KOPT-K1 (cell line): Measurements from ENCODE around the gene YIPF1.
"Not testable (repeated sequence)": the region's sequence is repeated elsewhere in the genome, so short reads cannot be mapped to it uniquely, and the experiment has no call there.

ENCODE experiments used
- H3K27ac ChIP-seq: fragments of 200-600 bp; sonication (generic); 2 replicates; pipeline ENCODE4 v1.5.1; 2016; ENCODE audit warnings: antibody characterized with exemption, mild to moderate bottlenecking, low read depth, low read length; ENCODE audit not compliant: poor library complexity, severe bottlenecking
- H3K36me3 ChIP-seq: fragments of 200-600 bp; sonication (generic); 2 replicates; pipeline ENCODE4 v1.5.1; 2017; ENCODE audit warnings: antibody characterized with exemption, mild to moderate bottlenecking, low read length, moderate library complexity; ENCODE audit not compliant: insufficient read depth
- H3K9me3 ChIP-seq: fragments of 200-600 bp; sonication (generic); 2 replicates; pipeline ENCODE4 v1.5.1; 2017; ENCODE audit warnings: antibody characterized with exemption, low read length, mild to moderate bottlenecking; ENCODE audit not compliant: insufficient read depth, poor library complexity, severe bottlenecking

Gene YIPF1

GRCh38 chr1:53905509-53905908, 15.9 kb upstream of the YIPF1 start:
- Histone ChIP-seq H3K27ac (no peak overlapping the region), H3K9me3 (no peaks in the 10 kb centered on the region), H3K36me3 (peaks cover 10% of the 10 kb centered on the region; the same call in 1 of the 2 replicates)

GRCh38 chr1:53902235-53903138, 12.9 kb upstream of the YIPF1 start:
- Histone ChIP-seq H3K27ac (no peak overlapping the region), H3K36me3 (peaks cover 10% of the 10 kb centered on the region; the same call in 1 of the 2 replicates)

GRCh38 chr1:53899708-53900107, 10.1 kb upstream of the YIPF1 start:
- no peak overlapping the region for H3K27ac ChIP-seq
- H3K9me3 ChIP-seq: no peaks in the 10 kb centered on the region
- no peaks in the 10 kb centered on the region for H3K36me3 ChIP-seq

More at GRCh38 chr1:53902235-53903138, 12.9 kb upstream of the YIPF1 start:
- no peaks in the 10 kb centered on the region for H3K9me3 ChIP-seq

GRCh38 chr1:53899206-53899628, 9.6 kb upstream of the YIPF1 start:
- Histone ChIP-seq H3K36me3 (no peaks in the 10 kb centered on the region), H3K9me3 (no peaks in the 10 kb centered on the region), H3K27ac (no peak overlapping the region)

- H3K9me3 ChIP-seq: no peaks in the 10 kb centered on the region
- no peak overlapping the region for H3K27ac ChIP-seq
- H3K36me3 ChIP-seq: no peaks in the 10 kb centered on the region
Measured at GRCh38 chr1:53896635-53897229, 7.1 kb upstream of the YIPF1 start.

- Histone ChIP-seq H3K36me3 (no peaks in the 10 kb centered on the region), H3K9me3 (no peaks in the 10 kb centered on the region), H3K27ac (no peak overlapping the region)
Measured at GRCh38 chr1:53895421-53895820, 5.8 kb upstream of the YIPF1 start.

- H3K9me3 ChIP-seq: no peaks in the 10 kb centered on the region
- no peak overlapping the region for H3K27ac ChIP-seq
Measured at GRCh38 chr1:53894644-53895043, 5.0 kb upstream of the YIPF1 start.

GRCh38 chr1:53893999-53894636, 4.5 kb upstream of the YIPF1 start, which contains the start of gene DIO1:
DIO1 (plus strand) TSS chr1:53894187; CDS start chr1:53894211, 24 bp downstream.
- no peaks in the 10 kb centered on the region for H3K36me3 ChIP-seq
- no peak within 1 kb of the TSS for H3K27ac ChIP-seq
- no peaks in the 10 kb centered on the region for H3K9me3 ChIP-seq

More at GRCh38 chr1:53894644-53895043, 5.0 kb upstream of the YIPF1 start:
- H3K36me3 ChIP-seq: no peaks in the 10 kb centered on the region

- Histone ChIP-seq H3K27ac (no peak overlapping the region), H3K9me3 (no peaks in the 10 kb centered on the region), H3K36me3 (no peaks in the 10 kb centered on the region)
Measured at GRCh38 chr1:53892911-53893310, 3.3 kb upstream of the YIPF1 start.

- H3K36me3 ChIP-seq: no peaks in the 10 kb centered on the region; the same call in 1 of the 2 replicates
- H3K27ac ChIP-seq: no peak overlapping the region
- no peaks in the 10 kb centered on the region for H3K9me3 ChIP-seq
Measured at GRCh38 chr1:53891678-53892077, 2.1 kb upstream of the YIPF1 start.

- Histone ChIP-seq H3K36me3 (no peaks in the 10 kb centered on the region; the same call in 1 of the 2 replicates), H3K9me3 (no peaks in the 10 kb centered on the region), H3K27ac (no peak overlapping the region)
Measured at GRCh38 chr1:53891018-53891417, 1.4 kb upstream of the YIPF1 start.

GRCh38 chr1:53890522-53890941, 935 bp upstream of the YIPF1 start:
- Histone ChIP-seq H3K9me3 (no peaks in the 10 kb centered on the region), H3K27ac (peak overlapping the region; percentile 54), H3K36me3 (no peaks in the 10 kb centered on the region; the same call in 1 of the 2 replicates)

- Histone ChIP-seq H3K36me3 (no peaks in the 10 kb centered on the region; the same call in 1 of the 2 replicates), H3K9me3 (no peaks in the 10 kb centered on the region), H3K27ac (no peak overlapping the region)
Measured at GRCh38 chr1:53888681-53889080, 916 bp downstream of the YIPF1 start.

- H3K27ac ChIP-seq, H3K9me3 ChIP-seq, H3K36me3 ChIP-seq: not testable (repeated sequence)
Measured at GRCh38 chr1:53883600-53883999, 6.0 kb downstream of the YIPF1 start.

GRCh38 chr1:53881853-53882252, 7.7 kb downstream of the YIPF1 start:
- H3K27ac ChIP-seq, H3K9me3 ChIP-seq: not testable (repeated sequence)
- peaks cover 22% of the 10 kb centered on the region for H3K36me3 ChIP-seq
